Activated CD4-positive, alpha-beta T cell treated with anti-CD3 and anti-CD28 coated beads, Interleukin-2, amount 10 ng/mL, durations not matched to agents 7 days and 5 days (primary cell): Measurements from ENCODE around the gene PTBP1. TPM values are rescaled to one million over a fixed set of nuclear protein-coding genes. Genes with fewer than 3 reads are reported as not detected.
A peak's percentile ranks its signal among the peaks of the same experiment; 100 is the strongest.

Source experiments
- CTCF ChIA-PET: fragments of 350-600 bp; sonication (Branson Sonifier 250); formaldehyde crosslinking; loops from one replicate; lab custom pipeline; 2021; ENCODE audit warnings: antibody characterized with exemption; lab: Charles Lee
- POLR2A ChIA-PET: fragments of 350-600 bp; sonication (Branson Sonifier 250); formaldehyde crosslinking; loops from one replicate; lab custom pipeline; 2021; ENCODE audit warnings: antibody characterized with exemption; lab: Charles Lee
- DNase-seq: peaks from one replicate; pipeline ENCODE4 v3.0.0-alpha.2; 2020
- H3K27ac Mint-ChIP-seq: one replicate; pipeline ENCODE4 v1.8.0; 2021; ENCODE audit warnings: mild to moderate bottlenecking, moderate library complexity, mixed read lengths
- H3K27me3 Mint-ChIP-seq: one replicate; pipeline ENCODE4 v1.8.0; 2021; ENCODE audit warnings: mixed read lengths
- H3K36me3 Mint-ChIP-seq: one replicate; pipeline ENCODE4 v1.8.0; 2021; ENCODE audit warnings: low read depth, mixed read lengths
- H3K4me1 Mint-ChIP-seq: one replicate; pipeline ENCODE4 v1.8.0; 2021; ENCODE audit warnings: mixed read lengths
- H3K4me3 Mint-ChIP-seq: one replicate; pipeline ENCODE4 v1.8.0; 2021; ENCODE audit warnings: mild to moderate bottlenecking, moderate library complexity, mixed read lengths
- H3K9me3 Mint-ChIP-seq: one replicate; pipeline ENCODE4 v1.8.0; 2021; ENCODE audit warnings: mixed read lengths
- total RNA-seq, 2 experiments: library from RNA; stranded (reverse); gene quantifications; one replicate each; pipeline ENCODE4 v1.2.3, GENCODE V29; 2021

Gene PTBP1
- total RNA-seq, 2 experiments from 2014 or later: 487 to 536 TPM

DNA sequence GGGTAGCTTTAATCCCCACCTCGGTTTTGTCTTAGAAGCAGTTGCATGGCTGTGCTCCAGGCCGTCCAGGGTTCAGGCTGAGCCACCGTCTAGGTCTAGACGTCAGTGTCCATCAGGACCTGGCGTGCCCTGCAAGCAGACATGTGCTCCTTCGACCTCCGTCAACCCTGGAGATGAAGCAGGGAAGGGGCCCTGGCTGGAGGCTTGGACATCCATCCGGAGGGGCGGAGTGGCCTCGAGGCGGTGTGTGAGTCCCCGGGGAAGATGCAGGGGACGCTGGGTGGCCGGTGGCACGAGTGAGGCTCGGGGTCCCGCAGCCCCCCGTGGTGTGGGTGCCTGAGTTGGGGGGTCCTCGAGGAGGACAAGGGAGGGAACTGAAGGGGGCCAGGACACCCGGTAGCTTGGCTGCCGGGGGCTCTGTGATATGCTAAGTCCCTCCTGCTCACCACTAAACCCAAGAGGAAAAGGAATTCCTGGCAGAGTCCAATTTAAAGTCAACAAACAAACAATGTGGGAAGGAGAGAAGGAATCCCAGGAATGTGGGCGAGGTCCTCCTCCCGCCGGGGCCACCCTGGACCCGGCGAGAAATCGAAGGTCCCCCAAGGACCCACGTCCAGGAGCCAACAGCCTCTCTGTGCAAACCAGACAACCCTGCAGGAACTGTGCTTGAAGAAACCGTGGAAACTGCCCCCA, 14.9 kb upstream of the PTBP1 start:
- ChIA-PET CTCF (no interaction called here), POLR2A (no interaction called here)
- no peaks in the 10 kb centered on the region for H3K9me3 Mint-ChIP-seq
- H3K27me3 Mint-ChIP-seq: no peaks in the 10 kb centered on the region
- DNase-seq: no peak
- no peak overlapping the region for H3K4me3 Mint-ChIP-seq
- no peaks in the 10 kb centered on the region for H3K36me3 Mint-ChIP-seq
- no peaks in the 10 kb centered on the region for H3K4me1 Mint-ChIP-seq
- no peak overlapping the region for H3K27ac Mint-ChIP-seq

DNA sequence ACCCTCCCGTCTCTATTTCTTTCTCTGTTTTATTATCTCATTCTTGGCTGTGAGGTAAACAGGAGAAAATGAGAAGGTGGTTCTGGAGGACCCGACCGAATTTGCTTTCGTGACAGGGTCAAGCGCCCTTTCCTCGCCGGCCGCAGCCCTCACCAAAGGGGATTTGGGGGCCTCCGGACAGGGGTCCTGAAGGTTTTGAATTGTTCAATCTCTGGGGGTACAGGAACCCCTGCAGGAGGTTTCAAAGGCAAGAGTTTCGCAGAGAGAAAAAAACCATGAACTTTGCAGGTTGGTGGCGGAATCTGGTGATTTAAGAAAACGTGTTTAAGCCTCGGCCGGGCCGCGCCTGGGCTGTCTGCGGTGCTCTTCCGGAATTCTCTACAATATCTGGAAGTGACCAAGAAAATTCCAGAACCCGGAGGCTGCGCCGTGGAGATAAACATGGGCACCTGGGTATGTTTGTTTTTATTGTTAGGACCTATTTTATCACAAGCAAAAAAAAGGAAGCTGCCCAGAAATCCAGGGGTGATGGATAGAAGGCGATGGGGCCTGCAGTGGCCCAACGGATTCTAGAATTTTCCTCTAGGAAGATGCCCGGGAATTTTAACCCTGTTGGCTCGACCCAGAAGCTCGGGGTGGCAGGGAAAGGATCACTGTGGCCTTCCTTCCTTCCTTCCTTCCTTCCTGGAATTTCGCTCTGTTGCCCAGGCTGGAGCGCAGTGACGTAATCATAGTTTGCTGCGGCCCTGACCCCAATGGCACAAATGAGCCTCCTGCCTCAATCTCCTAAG, 14.2 kb upstream of the PTBP1 start:
- H3K4me3 Mint-ChIP-seq: no peak overlapping the region
- no peaks in the 10 kb centered on the region for H3K9me3 Mint-ChIP-seq
- no peak for DNase-seq
- no peak overlapping the region for H3K27ac Mint-ChIP-seq
- ChIA-PET POLR2A (no interaction called here), CTCF (interaction anchor here (0.6 kb wide), 1 partner anchor 19 kb away, joined by 4 read pairs; no protein-coding TSS in a partner anchor)
- H3K36me3 Mint-ChIP-seq: no peaks in the 10 kb centered on the region
- H3K27me3 Mint-ChIP-seq: no peaks in the 10 kb centered on the region
- no peaks in the 10 kb centered on the region for H3K4me1 Mint-ChIP-seq

DNA sequence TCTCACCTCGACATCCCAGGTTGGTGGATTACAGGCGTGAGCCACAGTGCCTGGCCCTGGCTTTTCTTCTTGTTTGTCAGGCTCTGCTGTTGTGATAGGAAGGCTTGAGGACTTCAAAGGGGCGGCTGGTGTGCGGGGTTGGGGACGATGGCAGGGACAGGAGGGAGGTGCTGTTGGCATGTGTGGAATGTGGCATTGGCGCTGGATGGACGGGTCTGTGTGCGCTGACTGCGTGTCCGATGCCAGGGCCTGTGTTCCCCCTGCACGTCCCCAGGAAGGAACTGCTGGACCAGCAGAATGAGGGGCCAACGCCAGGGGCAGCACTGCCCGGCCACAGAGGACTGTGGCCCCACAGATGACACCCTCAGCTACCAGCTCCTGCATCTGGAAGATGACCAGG, 12.7 kb upstream of the PTBP1 start:
- H3K4me1 Mint-ChIP-seq: peaks cover 7% of the 10 kb centered on the region
- H3K27me3 Mint-ChIP-seq: peaks cover under 1% of the 10 kb centered on the region
- ChIA-PET CTCF (no interaction called here), POLR2A (no interaction called here)
- H3K4me3 Mint-ChIP-seq: no peak overlapping the region
- H3K9me3 Mint-ChIP-seq: no peaks in the 10 kb centered on the region
- no peaks in the 10 kb centered on the region for H3K36me3 Mint-ChIP-seq
- H3K27ac Mint-ChIP-seq: no peak overlapping the region
- no peak for DNase-seq

DNA sequence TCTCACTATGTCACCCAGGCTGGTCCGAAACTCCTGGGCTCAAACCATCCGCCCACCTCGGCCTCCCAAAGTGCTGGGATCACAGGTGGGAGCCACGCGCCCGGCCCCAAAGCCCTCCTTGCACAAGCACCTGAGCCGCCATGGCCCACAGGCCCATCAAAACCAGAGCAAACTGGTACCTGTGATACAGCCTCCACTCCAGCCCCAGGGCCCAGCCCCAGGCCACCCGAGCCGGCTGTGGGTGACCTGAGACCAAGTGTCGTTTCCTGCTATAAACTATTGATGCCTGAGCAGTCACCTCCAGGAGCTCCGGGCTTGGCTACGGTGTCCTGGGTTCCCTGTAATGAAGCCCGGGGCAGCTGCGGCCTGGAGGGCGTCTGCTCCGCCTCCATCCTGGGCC, 9.7 kb upstream of the PTBP1 start:
- peaks cover 9% of the 10 kb centered on the region for H3K4me1 Mint-ChIP-seq
- peaks cover 4% of the 10 kb centered on the region for H3K27me3 Mint-ChIP-seq
- DNase-seq: no peak
- H3K9me3 Mint-ChIP-seq: no peaks in the 10 kb centered on the region
- H3K27ac Mint-ChIP-seq: no peak overlapping the region
- ChIA-PET POLR2A (no interaction called here), CTCF (interaction anchor here (0.6 kb wide), 1 partner anchor 267 kb away, joined by 3 read pairs; no protein-coding TSS in a partner anchor)
- H3K4me3 Mint-ChIP-seq: no peak overlapping the region
- no peaks in the 10 kb centered on the region for H3K36me3 Mint-ChIP-seq

DNA sequence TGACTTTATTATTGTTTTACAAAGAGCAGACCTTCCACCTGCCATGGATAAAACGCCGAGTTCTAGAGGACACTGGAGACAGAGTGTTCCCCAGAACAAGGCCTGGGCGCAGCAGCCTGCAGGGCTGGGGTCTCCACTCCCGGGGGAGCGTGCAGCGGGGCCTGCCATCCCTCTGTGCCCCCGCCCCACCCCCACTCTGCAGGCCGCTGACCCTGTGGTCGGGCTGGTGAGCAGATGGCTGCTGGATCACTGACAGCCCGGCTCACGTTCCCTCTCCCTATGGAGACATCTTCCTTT, 8.6 kb upstream of the PTBP1 start:
- peaks cover 4% of the 10 kb centered on the region for H3K27me3 Mint-ChIP-seq
- POLR2A ChIA-PET: no interaction called here
- no peaks in the 10 kb centered on the region for H3K36me3 Mint-ChIP-seq
- H3K4me1 Mint-ChIP-seq: peaks cover 9% of the 10 kb centered on the region
- H3K4me3 Mint-ChIP-seq: no peak overlapping the region
- H3K27ac Mint-ChIP-seq: peak overlapping the region; percentile 77
- no peaks in the 10 kb centered on the region for H3K9me3 Mint-ChIP-seq
- CTCF ChIA-PET: interaction anchor here (0.6 kb wide), 1 partner anchor 1260 kb away, joined by 4 read pairs; no protein-coding TSS in a partner anchor
- DNase-seq: no peak

DNA sequence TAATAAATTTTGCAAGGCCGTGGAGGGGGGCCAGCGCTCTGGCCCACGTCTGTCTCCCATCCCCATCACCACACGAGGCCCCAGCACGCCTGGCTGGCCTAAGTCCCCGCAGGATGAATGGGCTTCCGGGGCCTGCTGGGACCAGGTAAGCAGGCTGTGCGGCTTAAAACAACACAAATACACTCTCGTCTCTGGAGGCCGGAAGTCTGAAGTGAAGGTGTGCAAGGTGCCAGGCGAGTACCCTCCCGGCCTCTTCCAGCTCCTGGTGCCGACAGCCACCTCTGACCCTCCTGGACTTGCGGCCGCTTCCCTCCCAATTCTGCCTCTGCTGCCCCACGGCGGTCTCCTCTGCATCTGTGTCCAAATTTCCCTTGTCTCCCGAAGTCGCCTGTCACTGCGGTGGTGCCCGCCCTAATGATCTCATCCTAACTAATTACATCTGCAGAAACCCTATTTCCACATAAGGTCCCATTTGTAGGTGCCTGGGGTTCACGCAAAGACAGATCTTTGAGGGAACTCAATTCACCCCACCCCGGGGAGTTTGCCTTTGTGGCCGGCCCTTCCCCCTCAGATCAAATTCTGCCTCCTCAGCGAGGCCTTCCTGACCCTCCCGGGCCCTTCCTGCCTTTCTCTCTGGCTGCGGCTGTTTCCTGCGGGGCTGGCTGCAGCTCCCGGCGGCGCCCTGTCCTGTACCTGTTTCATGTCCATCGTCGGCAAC, 8.1 kb upstream of the PTBP1 start:
- H3K27ac Mint-ChIP-seq: peak overlapping the region; percentile 77
- POLR2A ChIA-PET: no interaction called here
- peaks cover 4% of the 10 kb centered on the region for H3K27me3 Mint-ChIP-seq
- H3K36me3 Mint-ChIP-seq: no peaks in the 10 kb centered on the region
- H3K4me1 Mint-ChIP-seq: peaks cover 9% of the 10 kb centered on the region
- CTCF ChIA-PET: interaction anchor here (0.6 to 0.9 kb wide), 2 partner anchors 21 to 1259 kb away, joined by 4 to 5 read pairs; no protein-coding TSS in a partner anchor
- no peak for DNase-seq
- H3K9me3 Mint-ChIP-seq: no peaks in the 10 kb centered on the region
- H3K4me3 Mint-ChIP-seq: no peak overlapping the region

DNA sequence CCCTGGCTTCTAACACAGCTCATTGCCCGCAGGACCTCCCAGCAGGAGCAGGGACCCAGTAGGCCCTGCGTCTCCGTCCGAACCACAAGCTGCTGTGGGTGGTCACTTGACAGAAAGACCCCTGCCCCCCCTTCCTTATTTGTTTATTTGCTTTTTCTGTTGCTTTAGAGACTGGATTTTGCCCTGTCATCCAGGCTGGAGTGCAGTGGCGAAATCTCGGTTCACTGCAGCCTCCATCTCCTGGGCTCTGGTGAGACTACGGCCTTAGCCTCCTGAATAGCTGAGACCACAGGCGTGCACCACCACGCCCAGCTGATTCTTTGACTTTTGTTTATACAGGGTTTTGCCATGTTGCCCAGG, 7.6 kb upstream of the PTBP1 start:
- Mint-ChIP-seq H3K4me3 (no peak overlapping the region), H3K9me3 (no peaks in the 10 kb centered on the region), H3K27ac (no peak overlapping the region), H3K36me3 (no peaks in the 10 kb centered on the region), H3K27me3 (peaks cover 4% of the 10 kb centered on the region), H3K4me1 (peaks cover 9% of the 10 kb centered on the region)
- no peak for DNase-seq
- CTCF ChIA-PET: interaction anchor here (0.9 kb wide), 1 partner anchor 21 kb away, joined by 5 read pairs; no protein-coding TSS in a partner anchor
- POLR2A ChIA-PET: no interaction called here

DNA sequence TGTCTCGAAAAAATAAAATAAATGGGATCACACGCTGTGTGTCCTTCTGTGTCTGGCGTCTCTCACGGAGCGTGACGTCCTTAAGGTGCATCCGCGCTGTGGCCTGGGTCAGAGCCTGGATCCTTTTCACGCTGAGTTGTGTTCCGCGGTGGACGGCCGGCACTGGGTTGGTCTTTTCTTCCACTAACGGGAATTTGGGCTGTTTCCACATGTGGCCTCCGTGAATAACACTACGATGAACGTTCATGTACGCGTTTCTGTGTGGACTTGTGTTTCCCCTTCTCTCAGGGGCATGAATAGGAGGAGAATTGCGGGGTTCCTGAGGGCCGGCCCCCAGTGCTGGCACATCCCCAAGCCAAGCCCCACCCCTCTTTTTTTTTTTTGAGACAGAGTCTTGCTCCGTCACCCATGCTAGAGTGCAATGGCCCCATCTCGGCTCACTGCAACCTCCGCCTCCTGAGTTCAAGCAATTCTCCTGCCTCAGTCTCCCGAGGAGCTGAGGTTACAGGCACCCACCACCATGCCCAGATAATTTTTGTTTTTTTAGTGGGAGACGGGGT, 6.2 kb upstream of the PTBP1 start:
- H3K9me3 Mint-ChIP-seq: no peaks in the 10 kb centered on the region
- no peak overlapping the region for H3K27ac Mint-ChIP-seq
- H3K36me3 Mint-ChIP-seq: no peaks in the 10 kb centered on the region
- ChIA-PET CTCF (no interaction called here), POLR2A (no interaction called here)
- H3K4me1 Mint-ChIP-seq: peaks cover 9% of the 10 kb centered on the region
- H3K4me3 Mint-ChIP-seq: no peak overlapping the region
- peaks cover 4% of the 10 kb centered on the region for H3K27me3 Mint-ChIP-seq
- DNase-seq: no peak

DNA sequence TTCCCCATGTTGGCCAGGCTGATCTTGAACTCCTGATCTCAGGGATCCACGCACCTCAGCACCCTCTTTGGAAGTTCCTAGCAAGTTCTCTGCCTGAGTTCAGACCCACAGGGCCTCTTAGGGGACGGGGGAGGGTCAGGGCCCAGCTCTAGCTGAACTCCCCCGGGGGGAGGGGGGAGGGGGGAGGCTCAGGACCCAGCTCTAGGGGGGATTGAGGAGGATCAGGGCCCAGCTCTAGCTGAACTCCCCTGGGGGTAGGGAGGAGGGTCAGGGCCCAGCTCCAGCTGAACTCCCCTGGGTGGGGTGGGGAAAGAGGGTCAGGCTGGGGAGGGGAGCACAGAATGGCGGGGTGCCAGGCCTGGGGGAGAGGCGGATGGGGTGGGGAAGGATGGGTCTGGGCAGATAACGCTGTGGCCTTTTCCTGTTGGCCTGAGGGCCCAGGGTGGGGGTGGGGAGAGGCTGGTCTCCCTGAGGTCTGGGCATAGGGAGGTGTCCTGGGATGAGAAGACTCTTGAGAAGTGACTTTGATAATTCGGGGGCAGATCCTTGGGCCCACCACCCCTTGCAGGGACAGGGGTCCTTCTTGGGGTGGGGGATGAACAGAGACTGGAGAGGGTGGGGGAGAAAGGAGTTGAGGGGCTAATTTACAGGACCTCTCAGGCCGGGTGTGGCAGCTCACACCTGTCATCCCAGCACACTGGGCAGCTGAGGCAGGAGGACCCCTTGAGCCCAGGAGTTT, 5.5 kb upstream of the PTBP1 start:
- CTCF ChIA-PET: no interaction called here
- DNase-seq: no peak
- Mint-ChIP-seq H3K4me1 (peaks cover 11% of the 10 kb centered on the region), H3K27me3 (peaks cover 4% of the 10 kb centered on the region), H3K27ac (no peak overlapping the region), H3K36me3 (no peaks in the 10 kb centered on the region), H3K9me3 (no peaks in the 10 kb centered on the region), H3K4me3 (no peak overlapping the region)
- POLR2A ChIA-PET: no interaction called here

DNA sequence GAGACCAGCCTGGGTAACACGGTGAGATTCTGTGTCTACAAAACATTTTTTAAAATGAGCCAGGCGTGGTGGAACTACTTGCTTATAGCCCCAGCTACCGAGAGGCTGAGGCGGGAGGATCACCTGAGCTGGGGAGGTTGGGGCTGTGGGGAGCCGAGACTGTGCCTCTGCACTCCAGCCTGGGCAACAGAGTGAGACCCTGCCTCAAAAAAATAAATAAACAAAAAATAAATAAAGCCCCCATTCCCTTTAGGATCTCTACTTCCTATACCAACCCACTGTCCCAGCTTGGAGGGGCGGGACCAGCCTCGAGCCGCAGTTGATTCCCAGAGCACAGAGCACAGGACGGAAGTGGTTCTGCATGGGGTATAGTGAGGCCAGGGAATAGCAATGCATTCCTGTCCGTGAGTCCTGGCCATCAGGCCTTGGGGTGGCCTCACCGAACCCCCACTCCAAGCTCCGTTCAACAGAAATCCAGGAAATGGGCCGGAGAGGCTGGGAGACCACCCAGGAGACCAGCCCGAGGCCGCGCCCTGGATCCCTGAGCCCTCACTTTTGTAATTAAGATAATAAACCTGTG, 4.9 kb upstream of the PTBP1 start:
- H3K27ac Mint-ChIP-seq: no peak overlapping the region
- no peaks in the 10 kb centered on the region for H3K9me3 Mint-ChIP-seq
- H3K36me3 Mint-ChIP-seq: no peaks in the 10 kb centered on the region
- H3K27me3 Mint-ChIP-seq: peaks cover 4% of the 10 kb centered on the region
- ChIA-PET POLR2A (no interaction called here), CTCF (no interaction called here)
- H3K4me3 Mint-ChIP-seq: no peak overlapping the region
- peaks cover 13% of the 10 kb centered on the region for H3K4me1 Mint-ChIP-seq
- DNase-seq: no peak

DNA sequence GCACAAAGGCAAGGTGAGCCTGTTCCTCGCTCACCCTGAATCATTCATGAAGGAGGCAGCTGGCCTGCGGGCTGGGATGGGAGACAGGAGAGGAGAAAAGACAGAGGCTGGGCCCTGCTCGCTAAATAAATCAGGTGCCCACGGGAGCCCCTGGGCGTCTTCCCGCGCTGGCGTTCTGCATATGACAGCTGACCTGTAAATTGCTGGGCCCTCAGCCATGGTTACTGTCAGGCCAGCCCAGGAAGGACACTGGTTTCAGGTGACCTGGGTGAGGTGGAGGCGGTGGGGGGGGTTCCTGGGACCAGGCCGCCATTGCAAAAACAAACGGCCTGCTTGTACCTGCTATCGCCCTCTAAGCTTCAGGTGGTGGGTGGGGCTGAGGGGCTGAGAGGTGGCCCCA, 3.4 kb upstream of the PTBP1 start:
- ChIA-PET POLR2A (no interaction called here), CTCF (interaction anchor here (0.7 kb wide), 1 partner anchor 23 kb away, joined by 3 read pairs; no protein-coding TSS in a partner anchor)
- H3K27me3 Mint-ChIP-seq: peaks cover 4% of the 10 kb centered on the region
- DNase-seq: no peak
- H3K36me3 Mint-ChIP-seq: peaks cover 3% of the 10 kb centered on the region
- H3K4me1 Mint-ChIP-seq: peaks cover 12% of the 10 kb centered on the region
- H3K9me3 Mint-ChIP-seq: no peaks in the 10 kb centered on the region
- no peak overlapping the region for H3K27ac Mint-ChIP-seq
- no peak overlapping the region for H3K4me3 Mint-ChIP-seq

DNA sequence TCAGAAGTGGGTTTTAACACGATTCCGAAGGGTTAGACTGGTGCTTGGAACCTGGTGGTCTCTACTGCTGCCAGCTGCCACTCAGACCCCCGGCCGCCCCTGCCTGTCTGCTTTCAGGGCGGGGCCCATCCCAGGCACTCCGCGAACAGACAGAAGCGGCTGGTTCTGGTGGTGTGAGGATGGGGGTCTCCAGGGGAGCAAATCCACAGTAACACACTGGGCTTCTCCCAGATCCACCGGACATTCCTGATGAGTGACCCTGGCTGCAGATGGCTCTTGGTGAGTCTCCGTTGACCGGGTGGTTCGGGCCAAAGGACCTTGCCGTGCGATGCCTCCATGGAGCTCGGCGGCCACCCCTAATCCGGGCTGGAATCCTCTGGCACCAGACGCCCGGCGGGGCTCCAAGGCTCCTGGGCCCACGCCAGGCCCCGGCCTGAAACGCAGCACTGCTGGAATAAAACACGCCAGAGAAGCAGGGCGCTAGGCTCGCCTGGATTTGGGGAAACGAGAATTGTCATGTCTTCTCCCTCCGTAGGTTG, 2.1 kb upstream of the PTBP1 start:
- POLR2A ChIA-PET: no interaction called here
- H3K27ac Mint-ChIP-seq: no peak overlapping the region

More for the DNA sequence above, 2.1 kb upstream of the PTBP1 start:
- CTCF ChIA-PET: interaction anchor here (0.9 to 1.1 kb wide), 2 partner anchors 8 to 471 kb away, joined by 3 to 5 read pairs; no protein-coding TSS in a partner anchor
- DNase-seq: no peak
- Mint-ChIP-seq H3K27me3 (no peaks in the 10 kb centered on the region), H3K4me3 (peak overlapping the region; percentile 36), H3K36me3 (peaks cover 15% of the 10 kb centered on the region), H3K4me1 (peaks cover 15% of the 10 kb centered on the region), H3K9me3 (no peaks in the 10 kb centered on the region)
